Neural cell (in vitro differentiated cells): Measurements from ENCODE around the gene DAPK2.

ENCODE experiments used
- EP300 ChIP-seq: fragments of 450-650 bp; conservative IDR thresholded peaks from 2 replicates; pipeline ENCODE4 v1.6.1; 2014; ENCODE audit warnings: antibody characterized with exemption, mild to moderate bottlenecking, moderate library complexity; ENCODE audit not compliant: poor library complexity, severe bottlenecking
- EZH2 ChIP-seq: fragments of 200-600, 300-800 bp; shearing (Covaris generic), sonication (generic); IDR thresholded peaks from 2 replicates; pipeline ENCODE4 v1.6.1; 2014; ENCODE audit warnings: antibody characterized with exemption, low read length, borderline replicate concordance, mild to moderate bottlenecking; ENCODE audit not compliant: insufficient read depth, poor library complexity, severe bottlenecking
- POLR2AphosphoS5 ChIP-seq: IDR thresholded peaks from 2 replicates; pipeline ENCODE4 v1.6.1; 2012
- REST ChIP-seq: IDR thresholded peaks from 2 replicates; pipeline ENCODE4 v1.6.1; 2012; ENCODE audit warnings: borderline replicate concordance
- SMC3 ChIP-seq: fragments of 450-650 bp; conservative IDR thresholded peaks from 2 replicates; pipeline ENCODE4 v1.6.1; 2014; ENCODE audit warnings: antibody characterized with exemption, mild to moderate bottlenecking, moderate library complexity; ENCODE audit not compliant: poor library complexity
- TAF1 ChIP-seq: IDR thresholded peaks from 2 replicates; pipeline ENCODE4 v1.6.1; 2012; ENCODE audit warnings: low read depth

GRCh38 chr15:64095431-64095794, 49.1 kb upstream of the DAPK2 start:
- TF ChIP-seq POLR2AphosphoS5 = no peak
- no peak for TF ChIP-seq REST
- no peak for TF ChIP-seq EZH2
- no peak for TF ChIP-seq TAF1
- no peak for TF ChIP-seq EP300
- TF ChIP-seq SMC3 = no peak
